HEK293 (cell line): ENCODE data around the gene KRTAP10-4.

Experiments used
- CTCF ChIA-PET: fragments of 350-600 bp; formaldehyde crosslinking; extraction: SDS; loops from one replicate; lab custom pipeline; 2021; ENCODE audit warnings: antibody characterized with exemption; lab: Yijun Ruan, JAX
- POLR2A ChIA-PET: fragments of 300-600 bp; formaldehyde crosslinking; extraction: SDS; loops from one replicate; lab custom pipeline; 2020; ENCODE audit warnings: antibody characterized with exemption, inconsistent platforms; lab: Yijun Ruan, JAX
- H3K27ac ChIP-seq: fragments of 200-500 bp; sonication (Bioruptor generic); 2 replicates; pipeline ENCODE4 v1.5.1; 2014; ENCODE audit warnings: low read depth, low read length, control low read depth, inconsistent platforms; ENCODE audit errors: extremely low read depth
- H3K36me3 ChIP-seq, 2 experiments: fragments of 200-500 bp in 1 of 2; sonication (Bioruptor generic) in 1 of 2; 1 replicate in 1 of 2; 2 replicates in 1 of 2; pipeline ENCODE4 v1.5.1; 2014 to 2017; ENCODE audit warnings: inconsistent platforms in 2 of 2, low read length in 2 of 2; ENCODE audit not compliant: control insufficient read depth in 2 of 2, insufficient read depth in 1 of 2
- H3K4me1 ChIP-seq: fragments of 200-500 bp; sonication (Bioruptor generic); 2 replicates; pipeline ENCODE4 v1.5.1; 2014; ENCODE audit warnings: mild to moderate bottlenecking, low read length, inconsistent platforms; ENCODE audit not compliant: control insufficient read depth, insufficient read depth
- H3K4me3 ChIP-seq: 2 replicates; pipeline ENCODE4 v1.5.1; 2011; ENCODE audit warnings: low read depth, mild to moderate bottlenecking, control low read depth, low read length, moderate library complexity
- H3K9me3 ChIP-seq: fragments of 200-500 bp; sonication (Bioruptor generic); 2 replicates; pipeline ENCODE4 v1.5.1; 2014; ENCODE audit warnings: low read depth, low read length, inconsistent platforms; ENCODE audit not compliant: control insufficient read depth, insufficient read depth
- HOXD13 ChIP-seq: sonication (generic); formaldehyde crosslinking; IDR thresholded peaks from 2 replicates; pipeline ENCODE4 v1.8.0; 2022; ENCODE audit warnings: missing genetic modification reagents, borderline replicate concordance
- SETDB1 ChIP-seq: IDR thresholded peaks from one replicate; pipeline ENCODE4 v1.6.1; 2017; ENCODE audit warnings: mild to moderate bottlenecking, low read length, moderate library complexity, mixed read lengths; ENCODE audit not compliant: insufficient read length
- TRIM28 ChIP-seq: IDR thresholded peaks from 2 replicates; pipeline ENCODE4 v1.6.1; 2011; ENCODE audit warnings: low read length, control low read depth, borderline replicate concordance

Gene KRTAP10-4

GRCh38 chr21:44623575-44623974 lies 50.0 kb downstream of the KRTAP10-4 start:
- no peaks in the 10 kb centered on the region for H3K4me1 ChIP-seq
- no peak overlapping the region for H3K27ac ChIP-seq
- no peaks in the 10 kb centered on the region for H3K9me3 ChIP-seq
- no peak overlapping the region for H3K4me3 ChIP-seq
- H3K36me3 ChIP-seq: no peaks in the 10 kb centered on the region
- TF ChIP-seq SETDB1 (peak; percentile 89), HOXD13 (CRISPR knock-in tag) (no peak), TRIM28 (peak; percentile 82; the same call in 1 of the 2 replicates)
- CTCF ChIA-PET: no interaction called here
- POLR2A ChIA-PET: no interaction called here
